Panc1 (cell line): Measurements from ENCODE around the gene ADRM1. TPM values are rescaled to one million over a fixed set of nuclear protein-coding genes. Genes with fewer than 3 reads are reported as not detected.
A peak's percentile ranks its signal among the peaks of the same experiment; 100 is the strongest.

ENCODE experiments used
- ATAC-seq: fragments of 200-7000 bp; cut with Tn5 transposase; 2 replicates; pipeline ENCODE4 v1.9.1; 2020; ENCODE audit warnings: mild to moderate bottlenecking, moderate library complexity
- BruUV-seq: library from RNA; stranded (reverse); fragments of 400-500 nt; replicated peaks from 2 replicates; lab custom pipeline; 2021; lab: Mats Ljungman, UMichigan
- CTCF ChIA-PET: fragments of 300-600 bp; sonication (Branson Sonifier 250); formaldehyde crosslinking; loops from one replicate; lab custom pipeline; 2022; ENCODE audit warnings: antibody characterized with exemption; lab: Charles Lee
- POLR2A ChIA-PET: fragments of 300-600 bp; sonication (Branson Sonifier 250); formaldehyde crosslinking; loops from one replicate; lab custom pipeline; 2022; ENCODE audit warnings: antibody characterized with exemption; lab: Charles Lee
- DNase-seq: peaks from one replicate; pipeline ENCODE4 v3.0.0-alpha.2; 2010; ENCODE audit warnings: low read depth, low spot score
- H3K27ac ChIP-seq: 2 replicates; pipeline ENCODE4 v1.5.1; 2011; ENCODE audit warnings: mild to moderate bottlenecking, low read length, inconsistent platforms
- H3K27me3 ChIP-seq: fragments of 200-500 bp; sonication (Bioruptor generic); 2 replicates; pipeline ENCODE4 v1.6.0; 2014; ENCODE audit warnings: low read length, inconsistent platforms; ENCODE audit not compliant: control insufficient read depth, insufficient read depth
- H3K36me3 ChIP-seq: fragments of 200-500 bp; sonication (Bioruptor generic); 2 replicates; pipeline ENCODE4 v1.5.1; 2014; ENCODE audit warnings: inconsistent platforms, mild to moderate bottlenecking, low read length, moderate library complexity; ENCODE audit not compliant: control insufficient read depth, insufficient read depth
- H3K4me1 ChIP-seq: 2 replicates; pipeline ENCODE4 v1.5.1; 2011; ENCODE audit warnings: inconsistent platforms, mild to moderate bottlenecking, low read length, moderate library complexity; ENCODE audit not compliant: control insufficient read depth, insufficient read depth
- H3K4me3 ChIP-seq, 2 experiments: 2 replicates each; pipeline ENCODE4 v1.5.1; 2011 to 2012; ENCODE audit warnings: low read depth in 2 of 2, low read length in 2 of 2, mild to moderate bottlenecking in 2 of 2, inconsistent platforms in 1 of 2, moderate library complexity in 1 of 2
- H3K9me3 ChIP-seq: fragments of 200-500 bp; sonication (Bioruptor generic); 2 replicates; pipeline ENCODE4 v1.5.1; 2014; ENCODE audit warnings: low read depth, mild to moderate bottlenecking, inconsistent platforms, low read length, moderate library complexity; ENCODE audit not compliant: control insufficient read depth, insufficient read depth
- CTCF ChIP-seq: fragments of 450-650 bp; IDR thresholded peaks from 2 replicates; pipeline ENCODE4 v1.5.1; 2017; ENCODE audit warnings: mild to moderate bottlenecking
- POLR2AphosphoS5 ChIP-seq: IDR thresholded peaks from 2 replicates; pipeline ENCODE4 v1.6.1; 2012; ENCODE audit warnings: mild to moderate bottlenecking, low read depth, low read length, moderate library complexity
- REST ChIP-seq, 2 experiments: IDR thresholded peaks; 2 replicates each; pipeline ENCODE4 v1.6.1; 2011 to 2012; ENCODE audit warnings: low read depth in 2 of 2, control low read depth in 1 of 2, low read length in 1 of 2, mild to moderate bottlenecking in 1 of 2, moderate library complexity in 1 of 2; ENCODE audit not compliant: insufficient read depth in 1 of 2
- SIN3A ChIP-seq: IDR thresholded peaks from 2 replicates; pipeline ENCODE4 v1.6.1; 2012; ENCODE audit warnings: low read depth, mild to moderate bottlenecking, low read length, moderate library complexity, borderline replicate concordance; ENCODE audit not compliant: insufficient read depth
- TCF7L2 ChIP-seq: IDR thresholded peaks from 2 replicates; pipeline ENCODE4 v1.6.1; 2011; ENCODE audit warnings: mild to moderate bottlenecking, low read depth, low read length, inconsistent platforms
- in situ Hi-C: cut with HindIII; loops from 2 replicates; pipeline ENCODE4 v1.10.0; 2016; ENCODE audit warnings: low sequenced_read_pairs, low pct_unique_long_range_greater_than_20kb
- intact Hi-C: fragments of 100-400 bp; cut with micrococcal nuclease; formaldehyde crosslinking; loops from one replicate; pipeline ENCODE4 v1.10.0; 2022; ENCODE audit not compliant: unreplicated experiment
- total RNA-seq: library from RNA; stranded (reverse); gene quantifications from one replicate; pipeline ENCODE4 v1.2.1, GENCODE V29; 2021; ENCODE audit not compliant: unreplicated experiment

Gene ADRM1
- total RNA-seq, 1 experiment from 2014 or later, result 194 TPM

- ATAC-seq, result peak; percentile 4
- DNase-seq, result no peak
Measured at GRCh38 chr20:62310757-62311121, 7.9 kb downstream of the ADRM1 start.

GRCh38 chr20:62311150-62311549 is 8.4 kb downstream of the ADRM1 start:
- H3K36me3 ChIP-seq, result peaks cover 16% of the 10 kb centered on the region
- no peaks in the 10 kb centered on the region for H3K27me3 ChIP-seq
- in situ Hi-C loops, result no loop called here
- intact Hi-C loops, result no loop called here
- no peak overlapping the region for H3K4me3 ChIP-seq
- BruUV-seq, result no TSS peak
- TF ChIP-seq REST (IDR thresholded peaks at IDR 0.05; ENCODE audit: insufficient read depth in 1 of 2, low read depth in 2 of 2, low read length in 1 of 2) (no peak), POLR2AphosphoS5 (no peak), CTCF (no peak), SIN3A (no peak), TCF7L2 (no peak)
- ChIA-PET POLR2A (no interaction called here), CTCF (no interaction called here)
- H3K27ac ChIP-seq, result peak overlapping the region; percentile 63
- no peak for DNase-seq
- H3K4me1 ChIP-seq, result peaks cover 50% of the 10 kb centered on the region
- no peak for ATAC-seq
- H3K9me3 ChIP-seq, result no peaks in the 10 kb centered on the region

More at GRCh38 chr20:62310757-62311121, 7.9 kb downstream of the ADRM1 start:
- peaks cover 54% of the 10 kb centered on the region for H3K4me1 ChIP-seq
- H3K9me3 ChIP-seq, result no peaks in the 10 kb centered on the region
- POLR2A ChIA-PET, result no interaction called here
- in situ Hi-C loops, result no loop called here
- BruUV-seq, result no TSS peak
- peak overlapping the region; percentile 63 for H3K27ac ChIP-seq
- H3K27me3 ChIP-seq, result no peaks in the 10 kb centered on the region
- H3K4me3 ChIP-seq, result no peak overlapping the region
- intact Hi-C loops, result no loop called here
- CTCF ChIA-PET, result no interaction called here
- 0 out of 2 replicates have a peak, but pooled peaks have one; percentile 12 for TF ChIP-seq POLR2AphosphoS5
- TF ChIP-seq CTCF, result no peak
- TF ChIP-seq TCF7L2, result no peak
- peaks cover 12% of the 10 kb centered on the region for H3K36me3 ChIP-seq
